ENCODE data around the gene CABLES2.
A peak's percentile ranks its signal among the peaks of the same experiment; 100 is the strongest.

Gene CABLES2

DNA sequence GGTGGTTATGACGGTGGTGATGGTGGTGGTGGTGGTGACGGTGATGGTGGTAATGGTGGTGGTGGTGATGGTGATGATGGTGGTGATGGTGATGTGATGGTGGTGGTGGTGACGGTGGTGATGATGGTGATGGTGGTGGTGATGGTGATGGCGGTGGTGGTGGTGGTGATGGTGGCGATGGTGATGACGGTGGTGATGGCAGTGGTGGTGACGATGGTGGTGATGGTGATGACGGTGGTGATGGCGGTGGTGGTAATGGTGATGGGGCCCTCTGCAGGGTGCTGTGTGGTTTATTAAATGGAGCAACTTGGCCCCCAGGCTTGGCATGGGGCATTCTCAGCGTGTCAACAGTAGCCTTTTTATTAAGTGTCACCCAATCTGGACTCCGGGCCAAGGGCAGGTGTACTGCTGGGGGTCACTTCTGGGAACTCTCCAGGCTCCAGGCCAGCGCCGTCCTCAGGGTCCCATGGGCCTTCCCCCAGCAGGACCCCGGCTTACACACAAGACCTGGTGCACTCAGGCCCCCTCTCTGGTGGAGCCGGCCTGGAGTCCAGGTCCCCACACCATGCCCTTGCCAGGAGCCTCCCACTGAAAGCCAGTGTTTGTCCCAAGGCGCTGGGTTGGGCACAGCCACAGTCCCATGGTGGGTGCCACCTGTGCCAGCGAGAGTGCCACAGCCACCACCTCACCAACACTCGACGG, 8.8 kb downstream of the CABLES2 start:
- DNase-seq (ENCODE audit: insufficient read length) (no peak), FAIRE-seq (no peak)
- TF ChIP-seq TAF1 (IDR thresholded peaks at IDR 0.05; ENCODE audit: borderline replicate concordance, low read depth, low read length) (no peak), POLR2AphosphoS5 (IDR thresholded peaks at IDR 0.05; ENCODE audit: low read depth, low read length) (no peak), POLR2A (IDR thresholded peaks at IDR 0.05; ENCODE audit: low read depth, low read length) (no peak)

DNA sequence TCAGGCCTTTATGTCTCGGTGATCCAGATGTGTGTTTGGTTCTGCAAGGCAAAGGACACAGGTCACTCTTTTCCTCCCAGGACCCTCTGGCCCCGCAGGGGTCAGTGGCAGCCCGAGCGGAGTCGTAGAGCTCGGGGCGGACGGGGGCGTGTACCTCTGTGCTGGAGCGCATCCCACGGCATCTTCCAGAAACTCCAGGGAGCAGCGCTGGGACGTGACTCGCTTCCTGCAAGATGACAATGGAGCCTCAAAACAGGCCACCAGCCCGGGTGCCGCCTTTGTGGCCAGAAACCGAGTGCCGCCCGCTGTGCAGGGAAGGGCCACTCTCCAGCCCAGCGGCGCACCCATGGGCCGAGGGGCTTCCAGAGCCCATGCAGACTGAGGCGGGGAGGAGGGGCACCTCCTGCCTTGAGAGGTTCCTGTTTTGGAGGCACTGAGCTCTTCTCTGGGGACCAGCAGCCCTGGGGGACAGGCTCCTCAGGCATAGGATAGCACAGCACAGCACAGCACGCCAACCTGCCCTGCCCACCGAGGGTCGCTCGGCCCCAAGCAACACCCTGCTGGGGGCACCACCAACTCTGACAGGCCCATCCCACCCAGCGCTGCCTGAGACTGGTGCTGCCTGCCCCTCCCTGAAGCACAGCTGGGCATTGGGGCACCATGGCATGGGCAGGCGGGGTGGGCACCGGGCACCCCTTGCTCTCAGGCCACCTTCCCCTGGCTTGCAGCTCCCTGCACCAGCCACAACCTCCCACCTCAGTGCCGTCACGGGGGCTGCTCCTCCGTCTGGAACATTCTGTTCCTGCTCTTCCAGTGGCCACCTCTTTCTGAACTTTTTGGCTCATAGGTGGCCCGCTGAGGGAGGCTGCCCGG, 10.5 kb downstream of the CABLES2 start:
- no peak for DNase-seq (ENCODE audit: insufficient read length)
- no peak for FAIRE-seq
- TF ChIP-seq POLR2A (IDR thresholded peaks at IDR 0.05; ENCODE audit: low read depth, low read length) (no peak), TAF1 (IDR thresholded peaks at IDR 0.05; ENCODE audit: borderline replicate concordance, low read depth, low read length) (no peak), POLR2AphosphoS5 (IDR thresholded peaks at IDR 0.05; ENCODE audit: low read depth, low read length) (no peak)

DNA sequence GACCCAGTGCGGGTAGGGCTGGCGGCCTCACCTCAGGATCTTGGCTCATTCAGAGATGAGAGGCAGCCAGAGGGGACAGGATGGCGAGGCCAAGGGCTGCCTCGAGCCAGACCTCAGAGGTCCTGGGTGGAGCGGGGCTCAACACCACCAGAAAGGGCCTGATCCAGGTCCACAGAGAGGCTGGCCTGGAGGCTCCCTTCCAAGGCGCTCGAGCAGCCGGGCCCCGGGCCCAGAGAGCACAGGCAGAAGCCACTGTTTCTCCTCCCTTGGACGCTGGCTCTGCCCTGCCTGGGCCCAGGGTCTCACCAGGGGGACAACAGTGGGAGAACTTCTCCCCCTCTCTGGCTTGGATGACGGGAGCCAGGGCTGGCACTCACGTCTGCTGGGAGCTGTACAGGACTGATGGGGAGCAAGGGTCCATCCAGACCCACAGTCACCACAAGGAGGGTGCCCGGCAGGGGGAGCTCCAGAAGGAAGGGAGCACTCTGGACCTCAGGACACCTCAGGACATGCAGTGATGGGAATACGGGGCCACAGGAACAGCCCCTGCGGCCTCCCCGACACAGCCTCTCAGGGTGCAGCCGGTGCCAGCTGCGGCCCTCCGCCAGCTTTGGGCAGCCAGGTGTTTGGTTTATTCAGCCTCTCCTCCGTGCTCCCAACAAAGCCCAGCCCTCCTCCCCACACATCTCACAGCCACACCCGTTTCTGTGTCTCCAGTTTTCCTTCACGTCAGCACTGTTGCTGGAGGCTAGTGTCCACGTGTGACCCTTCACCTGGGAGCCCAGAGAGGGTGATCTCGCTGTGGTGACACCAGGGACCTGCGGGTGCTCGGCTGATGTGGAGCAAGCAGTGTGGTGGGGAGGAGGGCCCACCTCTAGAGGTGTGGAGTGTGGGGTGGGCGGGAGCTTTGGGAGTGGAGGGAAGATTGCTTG, 11.5 kb downstream of the CABLES2 start:
- TF ChIP-seq POLR2AphosphoS5 (IDR thresholded peaks at IDR 0.05; ENCODE audit: low read depth, low read length) (no peak), POLR2A (IDR thresholded peaks at IDR 0.05; ENCODE audit: low read depth, low read length) (no peak), TAF1 (IDR thresholded peaks at IDR 0.05; ENCODE audit: borderline replicate concordance, low read depth, low read length) (no peak)
- DNase-seq (ENCODE audit: insufficient read length) (no peak), FAIRE-seq (no peak)

DNA sequence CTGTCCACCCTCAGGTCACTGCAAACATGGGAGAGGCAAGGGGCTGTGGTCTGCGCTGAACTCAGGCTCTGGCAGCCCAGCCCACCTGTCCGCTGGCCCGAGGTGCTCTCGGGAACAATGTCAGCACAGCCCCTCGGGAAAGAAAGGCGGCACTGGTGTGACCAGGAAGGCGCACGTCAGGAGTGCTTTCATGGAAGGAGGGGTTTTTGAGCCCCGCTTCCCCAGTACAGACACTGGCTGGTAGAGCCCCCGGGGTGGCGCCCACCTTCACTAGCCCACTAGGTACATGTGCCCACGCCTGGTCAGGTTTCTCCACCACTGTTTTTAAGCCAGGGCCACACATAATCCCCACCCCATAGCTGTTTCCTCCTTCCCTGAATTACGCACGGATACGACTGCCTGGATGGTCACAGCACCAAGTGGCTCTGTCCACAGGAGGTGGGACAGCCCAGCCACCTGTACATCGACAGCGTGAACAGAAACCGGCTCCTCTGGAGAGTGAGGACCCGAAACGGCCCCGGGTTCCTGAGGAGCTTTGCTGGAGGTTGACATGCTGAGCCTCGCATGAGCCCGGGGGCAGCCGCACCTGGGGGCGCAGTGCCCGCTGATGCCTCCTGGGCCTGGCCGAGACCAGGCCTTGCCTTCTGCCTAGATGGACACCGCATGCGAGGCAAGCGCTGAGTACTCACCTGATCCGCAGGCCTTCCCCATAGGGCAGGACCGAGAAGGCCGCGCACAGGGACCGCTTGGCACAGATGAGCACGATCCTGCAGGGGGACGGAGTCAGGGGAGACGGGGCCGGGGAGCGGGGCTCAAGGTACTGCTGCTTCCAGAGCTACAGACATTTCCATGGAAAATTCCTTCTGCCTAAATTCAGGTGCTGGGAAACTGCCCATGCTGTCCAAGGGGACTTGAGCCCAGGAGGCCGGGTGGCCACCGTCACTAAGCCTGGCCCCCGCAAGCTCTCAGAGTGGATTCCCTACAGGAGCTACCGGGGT, 12.5 kb downstream of the CABLES2 start:
- DNase-seq (ENCODE audit: insufficient read length) (no peak), FAIRE-seq (no peak)
- TF ChIP-seq POLR2AphosphoS5 (IDR thresholded peaks at IDR 0.05; ENCODE audit: low read depth, low read length) (no peak), TAF1 (IDR thresholded peaks at IDR 0.05; ENCODE audit: borderline replicate concordance, low read depth, low read length) (no peak), POLR2A (IDR thresholded peaks at IDR 0.05; ENCODE audit: low read depth, low read length) (no peak)

DNA sequence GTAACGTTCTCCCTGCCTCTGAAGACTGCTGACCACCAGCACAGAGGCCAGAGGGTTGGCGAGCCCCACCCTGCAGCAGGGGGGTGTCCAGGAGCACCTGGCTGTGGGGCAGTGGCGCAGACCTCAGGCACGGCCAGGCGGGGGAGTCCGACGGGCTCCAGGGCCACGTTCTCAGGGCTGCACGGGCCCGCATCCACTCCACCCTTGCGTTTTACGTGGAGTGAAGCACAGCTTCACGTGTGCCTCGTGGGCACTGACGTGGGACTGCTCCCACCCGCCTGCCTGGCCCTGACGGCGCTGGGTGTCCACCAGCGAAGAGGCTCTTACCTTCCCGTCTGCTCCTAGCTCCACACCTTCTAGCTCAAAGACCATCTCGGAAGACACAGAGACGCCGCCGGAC, 13.3 kb downstream of the CABLES2 start:
- DNase-seq (ENCODE audit: insufficient read length) (no peak), FAIRE-seq (no peak)
- no peak for TF ChIP-seq POLR2A (IDR thresholded peaks at IDR 0.05; ENCODE audit: low read depth, low read length)
- TF ChIP-seq POLR2AphosphoS5 (IDR thresholded peaks at IDR 0.05; ENCODE audit: low read depth, low read length), result no peak
- no peak for TF ChIP-seq TAF1 (IDR thresholded peaks at IDR 0.05; ENCODE audit: borderline replicate concordance, low read depth, low read length)

DNA sequence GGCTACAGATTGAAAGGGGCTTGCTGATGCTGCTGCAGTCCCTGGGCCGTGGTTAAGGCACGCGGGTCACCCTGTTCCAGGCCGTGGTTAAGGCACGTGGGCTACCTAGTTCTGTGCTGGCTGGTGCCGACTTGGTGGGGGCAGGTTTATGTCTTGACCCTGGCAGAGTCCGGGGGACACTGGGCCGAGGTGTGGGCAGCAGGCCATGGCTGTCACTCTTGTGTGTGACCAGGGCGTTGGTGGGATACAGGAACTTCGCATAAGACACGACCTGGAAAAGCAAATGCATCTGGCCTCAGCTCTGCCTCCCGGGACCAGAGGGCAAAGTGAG, 13.8 kb downstream of the CABLES2 start:
- FAIRE-seq (no peak), DNase-seq (ENCODE audit: insufficient read length) (no peak)
- TF ChIP-seq POLR2AphosphoS5 (IDR thresholded peaks at IDR 0.05; ENCODE audit: low read depth, low read length) (no peak), POLR2A (IDR thresholded peaks at IDR 0.05; ENCODE audit: low read depth, low read length) (no peak), TAF1 (IDR thresholded peaks at IDR 0.05; ENCODE audit: borderline replicate concordance, low read depth, low read length) (no peak)

DNA sequence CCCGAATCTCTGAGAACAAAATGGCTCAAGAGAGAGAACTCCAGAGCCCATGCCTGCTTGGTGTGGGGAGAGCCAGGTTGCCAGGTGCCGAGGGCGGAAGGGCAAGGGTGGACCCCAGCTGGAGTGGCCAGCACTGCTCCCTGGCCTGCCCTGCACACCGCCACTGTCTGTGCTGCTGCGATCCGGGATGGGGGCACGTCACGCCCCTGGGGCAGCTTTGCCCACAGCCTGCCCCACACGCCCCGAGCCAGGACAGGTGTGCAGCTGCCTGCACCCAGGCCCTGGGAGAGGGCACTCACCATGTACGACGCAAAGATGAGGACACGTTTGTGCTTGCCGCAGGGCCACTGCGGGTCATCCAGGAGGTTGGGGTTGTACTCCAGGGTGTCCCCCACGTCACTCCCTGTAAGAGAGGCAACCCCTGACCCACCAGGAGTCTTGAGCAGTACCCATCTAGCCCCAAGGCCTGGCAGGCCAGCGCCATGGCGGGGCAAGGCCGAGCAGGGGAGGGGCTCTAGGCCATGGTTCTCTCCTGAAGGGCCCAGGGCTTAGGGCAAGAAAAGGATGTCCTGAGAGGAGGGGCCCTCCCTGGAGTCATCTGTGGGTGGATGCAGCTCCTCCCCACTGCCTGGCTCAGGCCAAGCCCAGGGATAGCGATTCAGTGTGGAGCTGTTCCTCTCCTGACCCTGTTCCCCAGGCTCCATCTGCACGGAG, 14.3 kb downstream of the CABLES2 start:
- no peak for FAIRE-seq
- TF ChIP-seq POLR2AphosphoS5 (IDR thresholded peaks at IDR 0.05; ENCODE audit: low read depth, low read length), result 0 out of 2 replicates have a peak, but pooled peaks have one; percentile 29
- TF ChIP-seq POLR2A (IDR thresholded peaks at IDR 0.05; ENCODE audit: low read depth, low read length), result no peak
- DNase-seq (ENCODE audit: insufficient read length), result no peak

DNA sequence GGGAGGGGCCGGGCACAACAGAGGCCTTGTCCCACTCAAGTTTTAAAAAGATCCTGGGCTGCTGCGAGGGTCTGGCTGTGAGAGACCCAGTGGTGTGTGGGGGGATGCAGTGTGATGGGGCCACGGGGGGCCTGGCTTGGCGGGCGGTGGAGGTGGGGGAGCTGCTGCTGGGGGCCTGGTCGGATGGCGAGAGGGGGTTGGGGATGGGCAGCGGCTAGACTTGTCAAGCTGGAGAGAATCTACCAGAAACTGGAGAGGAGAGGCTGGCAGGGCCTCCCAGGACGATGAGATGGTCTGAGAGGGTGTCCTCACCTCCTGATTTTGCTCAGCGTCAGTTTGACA, 15.0 kb downstream of the CABLES2 start:
- TF ChIP-seq POLR2A (IDR thresholded peaks at IDR 0.05; ENCODE audit: low read depth, low read length) (no peak), POLR2AphosphoS5 (IDR thresholded peaks at IDR 0.05; ENCODE audit: low read depth, low read length) (peak; percentile 3; the same call in 1 of the 2 replicates)
- FAIRE-seq (no peak), DNase-seq (ENCODE audit: insufficient read length) (no peak)

DNA sequence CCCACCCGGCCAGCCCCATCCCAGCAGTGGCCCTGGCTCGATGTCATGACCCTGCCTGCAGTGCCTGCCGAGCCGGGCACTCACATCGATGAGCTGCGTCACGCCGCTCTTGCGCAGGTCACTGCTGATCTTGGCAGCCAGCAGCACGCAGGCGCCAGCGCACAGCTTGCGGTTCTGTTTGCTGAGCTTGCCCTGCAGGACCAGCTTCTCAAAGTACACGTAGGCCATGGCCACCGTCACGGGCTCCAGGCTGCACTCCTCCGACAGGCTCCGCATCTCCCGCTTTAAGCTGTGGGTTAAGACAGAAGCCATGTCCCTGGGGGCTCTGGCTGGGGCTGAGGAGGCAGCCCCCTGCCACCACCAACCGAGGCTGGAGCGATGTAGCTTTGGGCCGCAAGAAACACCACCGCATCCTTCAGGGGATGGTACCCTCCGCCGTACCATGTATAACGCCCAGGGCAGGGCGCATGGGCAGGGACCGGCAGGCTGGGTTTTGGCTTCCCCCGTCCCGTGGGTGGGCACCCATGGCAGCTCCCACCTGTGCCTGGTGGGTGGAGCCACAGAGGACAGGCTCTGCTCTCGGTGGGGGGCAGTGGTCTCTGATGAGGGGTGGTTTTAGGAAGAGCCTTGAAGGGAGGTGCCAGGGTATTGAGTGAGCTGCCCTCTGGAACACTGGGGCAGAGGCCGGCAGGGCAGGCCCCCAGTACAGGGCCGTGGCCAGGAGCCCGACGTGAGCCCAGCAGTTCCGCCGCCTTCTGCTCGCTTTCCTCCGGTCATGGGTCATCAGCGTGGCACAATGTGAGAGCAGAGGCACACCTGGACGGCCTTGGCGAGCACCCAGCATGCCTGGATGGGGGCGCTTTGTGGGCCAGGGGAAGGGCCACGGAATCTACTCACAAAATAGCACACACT, 15.7 kb downstream of the CABLES2 start:
- FAIRE-seq, result no peak
- DNase-seq (ENCODE audit: insufficient read length), result no peak
- TF ChIP-seq POLR2A (IDR thresholded peaks at IDR 0.05; ENCODE audit: low read depth, low read length) (no peak), POLR2AphosphoS5 (IDR thresholded peaks at IDR 0.05; ENCODE audit: low read depth, low read length) (peak; percentile 45; the same call in 1 of the 2 replicates), TAF1 (IDR thresholded peaks at IDR 0.05; ENCODE audit: borderline replicate concordance, low read depth, low read length) (no peak)

Data from GM12892 (cell line).